Lower leg skin (tissue), 4 donors: ENCODE measurements around the gene BLOC1S5. TPM values are rescaled to one million over a fixed set of nuclear protein-coding genes. Genes with fewer than 3 reads are reported as not detected.

ENCODE experiments used
- DNase-seq, 2 donors: peaks; one replicate each; pipeline ENCODE4 v3.0.0-alpha.2; 2019; ENCODE audit warnings: low spot score in 2 of 2
- H3K4me3 ChIP-seq: fragments of 200-600 bp; sonication (generic); 2 replicates; pipeline ENCODE4 v1.5.1; 2017; ENCODE audit warnings: mild to moderate bottlenecking, low read depth; ENCODE audit not compliant: poor library complexity, severe bottlenecking
- POLR2A ChIP-seq, 2 donors: fragments of 450-650 bp; IDR thresholded peaks; one replicate each; pipeline ENCODE4 v1.6.1; 2016 to 2017; ENCODE audit warnings: antibody characterized with exemption in 2 of 2, mild to moderate bottlenecking in 1 of 2, moderate library complexity in 1 of 2
- WGBS, 2 donors: methylation state at CpG; one replicate each; pipeline ENCODE4 v1.1.5; 2018; 5-methylcytosine and 5-hydroxymethylcytosine counted together
- intact Hi-C: fragments of 100-400 bp; cut with DNase I; formaldehyde crosslinking; loops from one replicate; pipeline ENCODE4 v1.15.0; 2023; ENCODE audit warnings: low total_unique reads
- total RNA-seq, 4 donors: library from RNA; depleted of rRNA; stranded (reverse); fragments of >200 nt; gene quantifications; one replicate each; pipeline ENCODE4 v1.1.0, GENCODE V29; 2016
- TF ChIP-seq, protein P1 (sequence below), 3 donors: fragments of 450-650 bp; IDR thresholded peaks; one replicate each; pipeline ENCODE4 v1.5.1; 2016; ENCODE audit warnings: antibody characterized with exemption in 3 of 3, mild to moderate bottlenecking in 3 of 3, moderate library complexity in 2 of 3

Gene BLOC1S5
- total RNA-seq, 4 donors from 2014 or later: 7.5 to 11.6 (median 10.4) TPM

DNA sequence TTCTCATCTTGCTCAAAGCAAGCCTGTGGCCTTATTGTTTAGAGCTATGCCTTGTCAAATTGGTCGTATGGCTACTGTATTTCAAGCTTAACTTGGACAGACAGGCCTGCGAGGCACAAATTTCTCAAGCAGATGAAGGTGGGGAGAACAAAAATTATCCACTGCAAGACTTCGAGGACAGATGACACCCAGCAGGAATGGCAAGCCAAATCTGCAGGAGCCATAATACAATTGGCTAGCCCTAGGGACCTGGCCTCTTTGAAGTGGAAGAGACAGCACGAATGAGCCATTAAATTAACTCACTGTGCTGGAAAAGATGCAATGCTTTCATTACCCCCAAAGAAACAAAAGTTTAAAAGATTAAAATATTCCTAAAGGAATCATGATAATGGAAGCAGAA is 5.0 kb upstream of the BLOC1S5 start:
- WGBS, 2 donors: 50 to 61% methylated on average over 4 of the region's 4 CpGs
- H3K4me3 ChIP-seq: no peak overlapping the region
- intact Hi-C loops: no loop called here
- DNase-seq: no peak
- TF ChIP-seq POLR2A (IDR thresholded peaks at IDR 0.05): no peak
- TF ChIP-seq, protein P1, sequence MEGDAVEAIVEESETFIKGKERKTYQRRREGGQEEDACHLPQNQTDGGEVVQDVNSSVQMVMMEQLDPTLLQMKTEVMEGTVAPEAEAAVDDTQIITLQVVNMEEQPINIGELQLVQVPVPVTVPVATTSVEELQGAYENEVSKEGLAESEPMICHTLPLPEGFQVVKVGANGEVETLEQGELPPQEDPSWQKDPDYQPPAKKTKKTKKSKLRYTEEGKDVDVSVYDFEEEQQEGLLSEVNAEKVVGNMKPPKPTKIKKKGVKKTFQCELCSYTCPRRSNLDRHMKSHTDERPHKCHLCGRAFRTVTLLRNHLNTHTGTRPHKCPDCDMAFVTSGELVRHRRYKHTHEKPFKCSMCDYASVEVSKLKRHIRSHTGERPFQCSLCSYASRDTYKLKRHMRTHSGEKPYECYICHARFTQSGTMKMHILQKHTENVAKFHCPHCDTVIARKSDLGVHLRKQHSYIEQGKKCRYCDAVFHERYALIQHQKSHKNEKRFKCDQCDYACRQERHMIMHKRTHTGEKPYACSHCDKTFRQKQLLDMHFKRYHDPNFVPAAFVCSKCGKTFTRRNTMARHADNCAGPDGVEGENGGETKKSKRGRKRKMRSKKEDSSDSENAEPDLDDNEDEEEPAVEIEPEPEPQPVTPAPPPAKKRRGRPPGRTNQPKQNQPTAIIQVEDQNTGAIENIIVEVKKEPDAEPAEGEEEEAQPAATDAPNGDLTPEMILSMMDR (IDR thresholded peaks at IDR 0.05): no peak

DNA sequence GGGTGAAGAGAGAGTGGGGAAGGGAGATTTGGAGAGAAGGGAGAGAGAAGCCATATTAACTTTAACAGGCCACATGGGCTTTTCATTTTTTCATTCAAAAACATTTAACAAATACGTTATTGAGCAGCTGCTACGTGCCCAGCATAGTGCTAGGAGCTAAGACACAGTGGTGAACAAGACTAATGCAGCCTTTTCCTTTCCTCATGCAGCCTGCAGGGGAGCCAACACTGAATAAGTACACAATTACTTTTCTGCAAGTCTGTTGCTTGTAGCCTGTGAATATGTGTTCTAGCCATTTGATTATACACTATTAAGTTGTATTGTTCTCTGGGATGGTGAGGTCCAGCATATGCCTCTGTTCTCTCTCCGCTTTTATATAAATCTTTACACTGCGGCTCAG is 1.9 kb upstream of the BLOC1S5 start:
- DNase-seq: no peak

DNA sequence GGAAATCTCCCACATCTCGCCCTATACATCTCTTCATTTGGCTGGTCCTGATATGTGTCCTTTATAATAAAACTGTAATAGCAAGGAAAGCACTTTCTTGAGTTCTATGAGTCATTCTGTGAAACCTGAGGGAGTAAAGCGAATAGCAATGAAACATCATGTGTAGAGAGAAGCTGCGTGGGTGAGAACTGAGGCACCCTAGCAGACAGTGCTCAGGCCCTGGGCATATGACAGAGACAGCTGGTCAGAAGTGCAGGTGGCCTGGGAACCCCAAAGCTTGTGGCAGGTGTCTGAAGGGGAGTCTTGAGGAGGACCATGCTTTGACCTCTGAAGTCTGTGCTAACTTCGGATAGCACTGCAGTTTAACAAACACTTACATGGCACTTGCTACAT is 1.3 kb upstream of the BLOC1S5 start:
- H3K4me3 ChIP-seq: no peak overlapping the region
- 87 to 94% methylated on average over 4 of the region's 4 CpGs for WGBS, 2 donors
- no peak for DNase-seq
- intact Hi-C loops: no loop called here
- TF ChIP-seq POLR2A (IDR thresholded peaks at IDR 0.05): no peak
- TF ChIP-seq, protein P1 (IDR thresholded peaks at IDR 0.05): no peak

More for the DNA sequence above, 1.9 kb upstream of the BLOC1S5 start:
- intact Hi-C loops: no loop called here
- H3K4me3 ChIP-seq: no peak overlapping the region
- TF ChIP-seq, protein P1 (IDR thresholded peaks at IDR 0.05): no peak
- no peak for TF ChIP-seq POLR2A (IDR thresholded peaks at IDR 0.05)
- WGBS, 2 donors: 93 to 94% methylated on average over 4 of the region's 4 CpGs

DNA sequence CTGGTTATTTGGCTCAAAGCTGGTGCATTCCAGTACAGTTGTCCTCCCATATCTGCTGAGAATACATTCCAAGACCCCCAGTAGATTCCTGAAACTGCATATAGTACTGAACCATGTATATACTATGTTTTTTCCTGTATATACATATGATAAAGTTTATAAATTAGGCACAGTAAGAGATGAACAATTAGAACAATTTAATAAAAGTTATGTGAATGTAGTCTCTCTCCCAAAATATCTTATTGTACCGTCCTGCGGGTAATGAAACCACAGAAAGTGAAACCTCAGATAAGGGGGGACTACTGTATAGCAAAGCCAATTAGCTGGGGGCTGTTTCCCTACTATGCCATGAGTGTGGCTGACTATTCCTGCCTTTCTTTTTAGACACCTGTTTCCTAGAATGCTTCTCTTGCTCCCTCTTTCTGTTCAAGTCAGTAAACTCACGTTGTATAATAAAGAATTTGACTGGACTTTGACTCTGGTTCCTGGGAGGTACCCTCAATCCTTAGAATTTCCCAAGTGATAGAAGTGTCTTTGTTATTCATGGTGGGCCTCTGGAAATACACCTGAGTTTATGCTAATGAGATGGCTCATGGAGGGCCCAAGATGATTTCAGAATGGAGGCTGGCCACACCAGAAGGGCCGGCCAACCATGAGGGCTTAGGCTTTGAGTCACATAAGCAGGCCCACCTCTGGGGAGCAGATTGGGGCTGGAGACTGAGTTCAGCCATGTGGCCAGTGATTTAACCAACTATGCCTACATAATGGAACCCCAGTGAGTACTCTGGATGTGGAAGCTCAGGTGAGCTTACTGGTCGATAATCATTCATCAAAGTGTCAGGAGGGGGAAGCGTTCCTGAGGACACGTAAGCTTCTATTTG is 689 bp upstream of the BLOC1S5 start:
- H3K4me3 ChIP-seq: no peak overlapping the region
- no peak for DNase-seq
- 86 to 88% methylated on average over 7 of the region's 7 CpGs for WGBS, 2 donors
- intact Hi-C loops: loop anchor here (5.0 kb wide), 1 partner anchor 338 kb away; the partner anchor contains the start of gene BMP6
- TF ChIP-seq, protein P1 (IDR thresholded peaks at IDR 0.05): no peak
- no peak for TF ChIP-seq POLR2A (IDR thresholded peaks at IDR 0.05)

DNA sequence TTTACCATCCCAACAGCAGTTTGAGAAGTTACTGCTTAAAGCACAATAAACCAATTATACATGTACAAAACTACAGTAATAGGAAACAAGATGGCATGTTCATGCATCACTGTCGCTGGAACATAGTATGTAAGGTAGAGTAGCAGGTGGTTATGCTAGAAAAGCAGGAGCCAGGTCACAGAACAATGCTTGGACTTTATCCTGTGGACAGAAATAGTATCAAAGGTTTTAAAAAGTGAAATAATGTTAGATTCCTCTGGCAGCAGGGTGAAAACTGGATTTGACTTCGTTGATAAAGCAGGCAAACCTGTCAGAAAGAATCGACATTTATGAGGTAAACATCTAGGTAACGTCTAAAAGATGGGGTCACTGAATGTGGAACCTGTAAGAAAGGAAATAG is 2.5 kb downstream of the BLOC1S5 start:
- intact Hi-C loops: loop anchor here (5.0 kb wide), 1 partner anchor 334 kb away; the partner anchor contains the start of gene BMP6
- no peak for TF ChIP-seq POLR2A (IDR thresholded peaks at IDR 0.05)
- TF ChIP-seq, protein P1 (IDR thresholded peaks at IDR 0.05): no peak
- H3K4me3 ChIP-seq: no peak overlapping the region
- DNase-seq: no peak
- 88 to 92% methylated on average over 4 of the region's 4 CpGs for WGBS, 2 donors
